ENCODE results near the gene DMRT2.

- TF ChIP-seq ARNT (IDR thresholded peaks at IDR 0.05) (no peak), LEF1 (IDR thresholded peaks at IDR 0.05; ENCODE audit: borderline replicate concordance) (no peak), TARDBP (IDR thresholded peaks at IDR 0.05) (no peak), FOXM1 (IDR thresholded peaks at IDR 0.05; ENCODE audit: borderline replicate concordance) (no peak), SUZ12 (IDR thresholded peaks at IDR 0.05) (no peak), FOXK2 (IDR thresholded peaks at IDR 0.05) (no peak), NFRKB (IDR thresholded peaks at IDR 0.05) (no peak), HDGF (IDR thresholded peaks at IDR 0.05; ENCODE audit: borderline replicate concordance) (no peak), SP1 (IDR thresholded peaks at IDR 0.05) (no peak)
Observed at GRCh38 chr9:1094749-1095148, 44.6 kb downstream of the DMRT2 start.

Measured in HEK293T (cell line).